Measurements from ENCODE around the gene RRP12. TPM values are rescaled to one million over a fixed set of nuclear protein-coding genes. Genes with fewer than 3 reads are reported as not detected.

Gene RRP12
- polyA plus RNA-seq, 3 donors: 10.9 to 22.4 (median 17.4) TPM

DNA sequence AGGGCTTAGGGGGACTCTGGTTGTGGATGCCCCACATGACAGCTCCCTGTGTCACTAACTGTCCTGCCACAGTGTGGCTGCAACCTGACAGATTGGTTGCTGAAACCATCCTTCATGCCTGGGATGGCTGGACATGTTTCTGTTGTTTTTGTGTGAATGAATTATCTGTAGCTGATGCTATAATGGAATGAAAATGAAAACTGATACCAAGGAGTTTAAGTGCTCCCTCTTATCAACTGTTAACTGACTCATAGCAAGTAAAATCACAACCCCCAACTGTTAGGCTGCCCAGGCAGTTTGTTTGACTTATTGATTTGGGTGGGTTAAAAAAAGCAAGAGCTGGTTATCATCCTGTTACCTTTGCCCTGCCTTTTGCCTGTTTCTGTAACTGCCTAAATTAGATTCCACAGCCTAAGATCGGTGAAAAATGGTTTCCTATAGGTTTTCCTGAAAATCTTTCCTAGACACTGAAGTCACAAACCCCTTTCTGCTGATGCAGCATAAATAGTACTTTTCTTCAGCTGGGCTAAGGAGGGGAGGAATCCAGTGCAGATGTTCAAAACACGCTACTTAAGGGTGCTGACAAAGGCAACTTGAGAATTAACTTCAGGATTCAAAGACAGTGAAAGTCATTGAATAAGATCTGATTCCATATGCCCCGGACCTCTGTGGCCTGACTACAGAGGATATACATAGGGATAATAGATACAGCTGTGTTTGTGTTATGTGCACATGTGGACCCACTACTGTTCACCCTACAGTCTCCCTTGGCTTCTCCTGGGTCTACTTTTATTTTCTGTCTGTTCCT, 72.3 kb downstream of the RRP12 start:
- 32 to 79% (median 75%) methylated on average over 3 of the region's 3 CpGs for WGBS, 3 donors
- no peak overlapping the region for H3K27ac ChIP-seq (ENCODE audit: low read depth, low read length)

DNA sequence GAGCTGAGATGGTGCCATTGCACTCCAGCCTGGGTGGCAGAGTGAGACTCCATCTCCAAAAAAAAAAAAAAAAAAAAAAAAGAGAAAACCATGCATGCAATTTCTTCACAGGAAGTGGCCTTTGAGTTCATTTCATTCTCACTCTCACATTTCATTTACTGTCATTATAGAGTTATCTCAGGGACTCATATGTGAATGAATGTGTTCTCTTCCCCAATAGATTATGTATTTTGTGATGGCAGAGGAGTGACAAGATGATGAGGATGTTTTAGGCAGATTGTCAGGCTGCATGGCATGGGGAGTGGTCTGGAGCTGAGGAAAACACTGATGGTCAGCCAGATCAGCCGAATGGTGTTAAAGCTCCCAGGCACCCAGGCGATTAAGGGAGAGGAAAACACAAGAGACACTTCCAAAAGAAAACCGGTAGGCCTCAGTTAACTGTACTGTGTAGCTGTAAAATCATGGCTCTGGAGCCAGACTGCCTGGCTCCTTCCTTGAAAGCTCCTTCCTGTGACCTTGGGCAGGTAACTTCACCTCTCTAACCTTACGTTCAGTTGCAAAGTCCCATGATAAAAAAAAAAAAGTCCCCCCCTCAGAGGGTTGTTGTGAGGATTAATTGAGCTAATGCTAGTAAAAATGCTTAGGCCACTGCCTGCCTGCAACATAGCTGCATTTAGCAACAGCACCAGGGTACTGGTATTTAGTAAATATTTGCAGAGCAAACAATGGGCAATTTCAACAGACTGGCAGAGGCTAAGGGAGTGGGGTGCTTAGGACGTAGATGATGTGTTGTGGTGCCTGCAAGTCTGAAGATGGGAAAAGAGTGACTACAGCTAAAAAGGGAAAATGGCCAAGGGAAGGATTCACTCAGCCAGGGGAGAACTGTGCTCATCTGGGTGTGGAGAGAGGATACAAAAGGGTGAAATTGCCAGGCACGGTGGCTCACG, 73.5 kb downstream of the RRP12 start:
- WGBS, 3 donors: 33 to 76% (median 71%) methylated on average over 7 of the region's 7 CpGs
- no peak overlapping the region for H3K27ac ChIP-seq (ENCODE audit: low read depth, low read length)

DNA sequence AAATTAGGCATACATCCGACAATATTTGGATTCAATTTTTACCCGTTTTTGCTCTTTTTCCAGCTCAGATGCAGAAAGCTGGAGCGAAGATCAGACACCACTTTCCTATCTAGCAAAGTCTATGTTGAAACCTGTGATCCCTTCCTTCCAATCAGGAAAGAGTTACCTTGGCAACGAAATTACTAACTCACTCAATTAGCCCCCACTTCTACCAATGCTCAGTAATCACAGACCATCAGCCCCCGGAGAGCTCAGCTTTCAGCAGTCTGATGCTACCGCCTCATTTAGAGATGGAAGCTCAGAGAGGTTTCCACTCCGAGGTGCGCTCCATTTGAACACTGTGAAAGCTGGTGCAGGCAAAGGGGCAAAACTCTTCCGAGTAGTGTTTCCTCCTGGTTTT, 75.4 kb downstream of the RRP12 start:
- H3K27ac ChIP-seq (ENCODE audit: low read depth, low read length): no peak overlapping the region
- WGBS, 3 donors: 79 to 91% (median 87%) methylated on average over 9 of the region's 9 CpGs

- WGBS, 3 donors: 74 to 85% (median 82%) methylated on average over 4 of the region's 4 CpGs
- no peak overlapping the region for H3K27ac ChIP-seq (ENCODE audit: low read depth, low read length)
Observed at GRCh38 chr10:97323501-97323900, 77.6 kb downstream of the RRP12 start.

- WGBS, 3 donors: 82 to 87% (median 86%) methylated on average over 3 of the region's 3 CpGs
- H3K27ac ChIP-seq (ENCODE audit: low read depth, low read length): no peak overlapping the region
Observed at GRCh38 chr10:97321804-97322190, 79.3 kb downstream of the RRP12 start.

GRCh38 chr10:97321032-97321803, 79.9 kb downstream of the RRP12 start:
- WGBS, 3 donors: 15 to 40% (median 17%) methylated on average over 38 of the region's 38 CpGs
- no peak overlapping the region for H3K27ac ChIP-seq (ENCODE audit: low read depth, low read length)

- H3K27ac ChIP-seq (ENCODE audit: low read depth, low read length): peak overlapping the region; percentile 42
- 5 to 21% (median 9%) methylated on average over 24 of the region's 24 CpGs for WGBS, 3 donors
Observed at GRCh38 chr10:97320480-97321031, 80.6 kb downstream of the RRP12 start.

GRCh38 chr10:97319671-97320479, 81.3 kb downstream of the RRP12 start:
- 0 to 1% (median 1%) methylated on average over 78 to 83 of the region's 83 CpGs for WGBS, 3 donors
- H3K27ac ChIP-seq (ENCODE audit: low read depth, low read length): peak overlapping the region; percentile 85

DNA sequence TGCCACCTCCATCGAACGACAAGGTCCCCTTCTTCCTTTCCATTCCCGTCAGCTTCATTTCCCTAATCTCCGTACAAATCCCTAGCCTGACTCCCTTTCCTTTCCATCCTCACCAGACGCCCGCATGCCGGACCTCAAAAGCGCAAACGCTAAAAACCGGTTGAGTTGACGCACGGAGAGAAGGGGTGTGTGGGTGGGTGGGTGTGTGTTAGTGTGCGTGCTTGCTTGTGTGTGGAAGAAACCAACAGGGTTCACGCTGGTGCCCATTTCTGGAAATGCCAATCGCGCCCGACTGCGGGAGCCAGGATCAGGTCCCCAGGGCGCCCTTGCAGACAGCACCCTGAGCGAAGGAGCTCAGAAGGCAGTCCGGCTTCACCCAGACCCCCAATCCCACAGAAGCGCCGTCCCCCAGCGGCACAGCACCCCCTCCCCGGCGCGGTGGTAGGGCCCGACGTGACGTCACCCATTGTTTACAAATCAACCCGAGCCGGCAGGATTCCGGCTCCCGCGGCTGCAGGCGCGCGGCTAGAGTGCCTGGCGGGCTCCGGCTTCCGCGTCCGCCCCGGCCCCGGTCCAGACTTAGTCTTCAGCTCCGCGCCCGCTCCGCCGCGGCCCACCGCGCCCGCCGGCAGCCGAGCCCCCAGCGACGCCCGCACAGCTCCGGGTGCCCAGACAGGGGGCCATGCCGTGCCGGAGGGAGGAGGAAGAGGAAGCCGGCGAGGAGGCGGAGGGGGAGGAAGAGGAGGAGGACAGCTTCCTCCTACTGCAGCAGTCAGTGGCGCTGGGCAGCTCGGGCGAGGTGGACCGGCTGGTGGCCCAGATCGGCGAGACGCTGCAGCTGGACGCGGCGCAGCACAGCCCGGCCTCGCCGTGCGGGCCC, 82.1 kb downstream of the RRP12 start, which contains the start of gene FRAT1:
FRAT1 (plus strand) TSS at position 500 of the 880 bp plus-strand sequence; CDS start at position 683, 183 bp downstream.
- peak within 1 kb of the TSS; percentile 95 for H3K27ac ChIP-seq (ENCODE audit: low read depth, low read length)
- 0 to 1% (median 0%) methylated on average over 45 to 79 of the region's 79 CpGs for WGBS, 3 donors

GRCh38 chr10:97314671-97315070, 86.5 kb downstream of the RRP12 start:
- H3K27ac ChIP-seq (ENCODE audit: low read depth, low read length): no peak overlapping the region
- WGBS, 3 donors: 46 to 58% (median 57%) methylated on average over 4 of the region's 4 CpGs

GRCh38 chr10:97312897-97313296, 88.2 kb downstream of the RRP12 start:
- 81 to 93% (median 86%) methylated on average over 6 of the region's 6 CpGs for WGBS, 3 donors
- H3K27ac ChIP-seq (ENCODE audit: low read depth, low read length): no peak overlapping the region

DNA sequence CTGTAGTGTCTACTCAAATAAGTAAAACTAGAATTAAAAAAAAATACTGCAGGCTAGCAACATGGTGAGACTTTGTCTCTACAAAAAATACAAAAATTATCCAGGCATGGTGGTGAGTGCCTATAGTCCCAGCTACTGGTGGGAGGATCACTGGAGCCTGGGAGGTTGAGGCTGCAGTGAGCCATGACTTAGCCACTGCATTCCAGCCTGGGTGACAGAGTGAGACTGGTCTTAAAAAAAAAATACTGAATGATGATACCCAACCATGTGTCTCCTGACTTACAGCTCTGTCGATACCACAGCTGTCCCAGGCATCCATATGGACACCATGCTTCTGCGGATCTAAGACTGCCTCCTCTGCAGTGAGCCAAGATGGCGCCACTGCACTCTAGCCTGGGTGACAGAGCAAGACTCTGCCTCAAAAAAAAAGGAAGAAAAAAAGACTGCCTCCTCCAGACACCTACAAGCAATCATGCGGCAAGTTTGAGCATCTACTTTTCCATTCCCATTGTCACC, 90.0 kb downstream of the RRP12 start:
- WGBS, 3 donors: 94 to 96% (median 95%) methylated on average over 4 of the region's 4 CpGs
- H3K27ac ChIP-seq (ENCODE audit: low read depth, low read length): no peak overlapping the region

DNA sequence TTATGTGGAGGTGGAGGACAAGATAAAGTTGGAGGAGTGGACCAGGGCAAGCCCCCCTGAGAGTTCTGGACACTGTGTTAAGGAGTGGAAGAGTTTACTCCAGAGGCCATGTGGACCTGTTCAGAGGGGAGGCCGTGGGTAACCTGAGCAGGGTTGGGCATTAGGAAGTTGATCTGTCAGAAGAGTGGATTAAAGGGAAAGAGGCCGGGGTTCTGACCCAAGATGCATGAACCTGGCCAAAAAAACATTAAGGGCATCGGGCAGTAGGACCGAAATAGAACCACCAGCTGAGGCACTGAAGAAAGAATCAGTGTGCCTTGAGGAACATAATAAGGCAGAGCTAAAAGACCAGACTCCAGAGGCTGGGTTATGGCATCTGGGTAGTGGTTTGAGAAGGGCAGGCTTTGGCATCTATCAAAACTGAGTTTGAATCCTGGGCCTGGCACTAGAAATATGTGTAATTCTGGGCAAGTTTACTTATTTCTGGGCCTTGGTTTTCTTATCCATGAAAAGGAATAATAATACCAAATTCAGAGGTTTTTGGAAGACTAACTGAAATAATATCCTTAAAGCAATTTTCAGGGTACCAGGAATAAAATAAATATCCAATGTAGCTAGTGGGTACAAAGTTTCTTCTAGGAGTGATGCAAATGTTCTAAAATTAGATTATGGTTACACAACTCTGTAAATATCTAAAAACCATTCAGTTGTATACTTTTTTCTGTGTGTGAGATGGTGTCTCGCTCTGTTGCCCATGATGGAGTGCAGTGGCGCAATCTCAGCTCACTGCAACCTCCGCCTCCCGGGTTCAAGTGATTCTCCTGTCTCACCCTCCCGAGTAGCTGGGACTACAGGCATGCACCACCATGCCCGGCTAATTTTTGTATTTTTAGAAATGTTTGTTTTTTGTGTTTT, 93.0 kb downstream of the RRP12 start:
- no peak overlapping the region for H3K27ac ChIP-seq (ENCODE audit: low read depth, low read length)

GRCh38 chr10:97307441-97307840, 93.7 kb downstream of the RRP12 start:
- 42 to 98% (median 56%) methylated on average over 1 of the region's 1 CpG for whole genome bisulfite sequencing, 3 donors
- H3K27ac ChIP-seq (ENCODE audit: low read depth, low read length): no peak overlapping the region

More for the DNA sequence above, 93.0 kb downstream of the RRP12 start:
- 75 to 84% (median 76%) methylated on average over 10 of the region's 10 CpGs for WGBS, 3 donors
